Brain microvascular endothelial cell (primary cell): ENCODE measurements around the gene THSD4.

ENCODE experiments used
- DNase-seq: peaks from one replicate; pipeline ENCODE4 v3.0.0-alpha.2; 2020
- H3K27ac ChIP-seq: fragments of 250-450 bp; sonication (Bioruptor Pico); 2 replicates; pipeline ENCODE4 v1.5.1; 2020; ENCODE audit warnings: mild to moderate bottlenecking, moderate library complexity
- H3K27me3 ChIP-seq: fragments of 250-450 bp; sonication (Bioruptor Pico); replicated peaks from 2 replicates; pipeline ENCODE4 v1.5.1; 2020; ENCODE audit warnings: mild to moderate bottlenecking
- H3K36me3 ChIP-seq: fragments of 250-450 bp; sonication (Bioruptor Pico); replicated peaks from 2 replicates; pipeline ENCODE4 v1.5.1; 2020; ENCODE audit warnings: mild to moderate bottlenecking
- H3K4me3 ChIP-seq: 2 replicates; pipeline ENCODE4 v1.5.1; 2011; ENCODE audit warnings: low read depth, mild to moderate bottlenecking, control low read depth, low read length, moderate library complexity
- CTCF ChIP-seq: IDR thresholded peaks from 2 replicates; pipeline ENCODE4 v1.5.1; 2011; ENCODE audit warnings: low read depth, mild to moderate bottlenecking, moderate library complexity, low read length, control low read depth, inconsistent platforms; ENCODE audit errors: missing control alignments
- in situ Hi-C: cut with HindIII; loops from 2 replicates; pipeline ENCODE4 v1.10.0; 2017; ENCODE audit warnings: low sequenced_read_pairs, low pct_ligation_motif_present

The THSD4 gene

GRCh38 chr15:71302861-71303410 lies 187.7 kb downstream of the THSD4 start:
- in situ Hi-C loops: no loop called here
- H3K36me3 ChIP-seq: no peaks in the 10 kb centered on the region
- DNase-seq: peak; percentile 50
- H3K27ac ChIP-seq: no peak overlapping the region
- no peak overlapping the region for H3K4me3 ChIP-seq
- no peaks in the 10 kb centered on the region for H3K27me3 ChIP-seq
- TF ChIP-seq CTCF: no peak

GRCh38 chr15:71303977-71304376 lies 188.7 kb downstream of the THSD4 start:
- in situ Hi-C loops: no loop called here
- DNase-seq: no peak
- Histone ChIP-seq H3K4me3 (no peak overlapping the region), H3K27ac (no peak overlapping the region), H3K27me3 (no peaks in the 10 kb centered on the region), H3K36me3 (no peaks in the 10 kb centered on the region)
- no peak for TF ChIP-seq CTCF

- Histone ChIP-seq H3K36me3 (no peaks in the 10 kb centered on the region), H3K27me3 (no peaks in the 10 kb centered on the region), H3K4me3 (no peak overlapping the region), H3K27ac (no peak overlapping the region)
- TF ChIP-seq CTCF: no peak
- in situ Hi-C loops: no loop called here
- no peak for DNase-seq
Measured at GRCh38 chr15:71304681-71305080, 189.4 kb downstream of the THSD4 start.

DNA sequence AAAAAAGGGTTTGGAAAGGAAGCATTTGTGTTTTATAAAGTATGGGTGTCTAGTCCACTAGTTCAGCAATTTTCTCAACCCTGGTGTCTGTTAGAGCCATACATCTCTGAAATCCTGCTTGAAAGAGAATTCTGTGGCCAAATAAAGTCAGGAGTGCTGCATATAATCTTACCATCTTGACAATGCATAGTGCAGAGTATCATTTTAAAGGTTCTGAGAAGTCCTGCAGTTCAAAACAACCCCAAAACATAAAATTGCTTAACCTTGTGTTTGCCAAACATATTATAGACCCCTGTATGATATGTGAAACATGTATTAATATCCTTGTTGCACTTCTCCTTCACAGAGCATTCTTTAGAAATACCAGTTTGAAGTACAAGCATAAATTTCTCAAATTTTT lies 191.3 kb downstream of the THSD4 start:
- no peak for TF ChIP-seq CTCF
- Histone ChIP-seq H3K36me3 (no peaks in the 10 kb centered on the region), H3K27ac (no peak overlapping the region), H3K27me3 (no peaks in the 10 kb centered on the region), H3K4me3 (no peak overlapping the region)
- in situ Hi-C loops: no loop called here
- no peak for DNase-seq

- TF ChIP-seq CTCF: no peak
- no peak overlapping the region for H3K27ac ChIP-seq
- H3K27me3 ChIP-seq: no peaks in the 10 kb centered on the region
- in situ Hi-C loops: no loop called here
- no peak overlapping the region for H3K4me3 ChIP-seq
- no peak for DNase-seq
- peaks cover 2% of the 10 kb centered on the region for H3K36me3 ChIP-seq
Measured at GRCh38 chr15:71312194-71312708, 197.0 kb downstream of the THSD4 start.

DNA sequence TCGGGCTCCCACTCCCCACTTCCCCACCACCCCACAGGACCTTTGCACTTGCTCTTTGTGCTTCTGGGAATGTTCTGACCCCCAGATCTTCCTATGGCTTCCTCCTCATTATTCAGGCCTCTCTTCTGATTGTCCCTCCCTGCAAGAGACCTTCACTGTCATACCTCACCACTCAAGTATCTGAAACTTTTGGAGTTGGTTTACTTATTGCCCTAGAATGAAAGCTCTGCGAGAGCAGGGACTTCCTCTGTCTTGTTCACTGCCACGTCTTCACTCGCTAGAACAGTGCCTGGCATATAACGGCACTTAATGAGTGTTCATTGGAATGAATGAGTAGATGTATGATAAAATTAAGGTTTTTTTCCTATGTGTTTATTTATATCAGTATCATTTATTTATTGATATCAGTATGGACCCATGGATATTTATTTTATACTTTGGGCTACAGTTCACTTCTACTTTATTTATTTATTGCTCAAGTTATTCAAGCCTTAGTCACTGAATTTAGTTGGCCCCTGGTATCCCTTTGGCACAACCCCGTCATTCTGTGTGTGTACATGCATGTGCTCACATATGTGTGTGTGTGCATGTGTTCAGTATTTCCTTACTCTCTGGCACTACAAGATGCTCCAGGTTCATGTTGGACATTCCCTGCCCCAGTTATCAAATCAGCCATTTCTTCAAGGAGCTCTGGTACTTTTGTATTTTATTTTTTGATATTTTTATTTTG lies 197.6 kb downstream of the THSD4 start:
- Histone ChIP-seq H3K27ac (peak overlapping the region; percentile 50), H3K36me3 (peaks cover 2% of the 10 kb centered on the region), H3K27me3 (no peaks in the 10 kb centered on the region), H3K4me3 (no peak overlapping the region)
- TF ChIP-seq CTCF: no peak
- no peak for DNase-seq
- in situ Hi-C loops: no loop called here
